HTERT RPE-1 (cell line): Measurements from ENCODE around the gene PRKN.

Source experiments
- in situ Hi-C: fragments of 300-500 bp; cut with MboI; formaldehyde crosslinking; loops from 4 replicates; pipeline ENCODE4 v1.14.3; 2020; ENCODE audit warnings: low sequenced_read_pairs

Gene PRKN

GRCh38 chr6:161941565-161941964 lies 786.0 kb downstream of the PRKN start:
- in situ Hi-C loops: no loop called here

GRCh38 chr6:161940519-161940918 lies 787.0 kb downstream of the PRKN start:
- in situ Hi-C loops: no loop called here

- in situ Hi-C loops: no loop called here
These were observed 801.2 kb downstream of the PRKN start for GRCh38 chr6:161926324-161926723.

- in situ Hi-C loops: no loop called here
These were observed 803.0 kb downstream of the PRKN start for GRCh38 chr6:161924516-161925116.

- in situ Hi-C loops: no loop called here
These were observed 804.9 kb downstream of the PRKN start for GRCh38 chr6:161922631-161923119.

- in situ Hi-C loops: no loop called here
These were observed 805.8 kb downstream of the PRKN start for GRCh38 chr6:161921602-161922395.

- in situ Hi-C loops: no loop called here
These were observed 807.9 kb downstream of the PRKN start for GRCh38 chr6:161919691-161920090.

GRCh38 chr6:161918628-161919205 lies 808.8 kb downstream of the PRKN start:
- in situ Hi-C loops: no loop called here

- in situ Hi-C loops: no loop called here
These were observed 809.4 kb downstream of the PRKN start for GRCh38 chr6:161918109-161918531.

- in situ Hi-C loops: no loop called here
These were observed 809.9 kb downstream of the PRKN start for GRCh38 chr6:161917645-161918044.

GRCh38 chr6:161915456-161915964 lies 812.1 kb downstream of the PRKN start:
- in situ Hi-C loops: no loop called here

- in situ Hi-C loops: no loop called here
These were observed 818.7 kb downstream of the PRKN start for GRCh38 chr6:161908872-161909271.

GRCh38 chr6:161906571-161906970 lies 821.0 kb downstream of the PRKN start:
- in situ Hi-C loops: no loop called here

- in situ Hi-C loops: no loop called here
These were observed 823.9 kb downstream of the PRKN start for GRCh38 chr6:161903584-161904212.

GRCh38 chr6:161901740-161902426 lies 825.7 kb downstream of the PRKN start:
- in situ Hi-C loops: no loop called here

- in situ Hi-C loops: no loop called here
These were observed 833.1 kb downstream of the PRKN start for GRCh38 chr6:161894436-161894835.

- in situ Hi-C loops: no loop called here
These were observed 836.0 kb downstream of the PRKN start for GRCh38 chr6:161891542-161891941.

GRCh38 chr6:161890832-161891297 lies 836.7 kb downstream of the PRKN start:
- in situ Hi-C loops: no loop called here

GRCh38 chr6:161890133-161890831 lies 837.3 kb downstream of the PRKN start:
- in situ Hi-C loops: no loop called here

GRCh38 chr6:161889324-161889723 lies 838.2 kb downstream of the PRKN start:
- in situ Hi-C loops: no loop called here
